Keratinocyte (primary cell): ENCODE data around the gene POR. TPM values are rescaled to one million over a fixed set of nuclear protein-coding genes. Genes with fewer than 3 reads are reported as not detected.

ENCODE experiments used
- DNase-seq: peaks from one replicate; pipeline ENCODE4 v3.0.0-alpha.2; 2011; ENCODE audit warnings: low read depth, missing footprints, low spot score
- FAIRE-seq: peaks from 2 replicates; lab custom pipeline; 2011; peaks lifted over from hg19 to GRCh38; lab: Jason Lieb, UNC
- H2AFZ ChIP-seq: 2 replicates; pipeline ENCODE4 v1.6.0; 2012; ENCODE audit warnings: low read length, control low read depth, inconsistent platforms; ENCODE audit not compliant: control insufficient read depth
- H3K27ac ChIP-seq: 2 replicates; pipeline ENCODE4 v1.5.1; 2011; ENCODE audit warnings: low read length; ENCODE audit not compliant: control insufficient read depth, insufficient read depth
- H3K27me3 ChIP-seq: 3 replicates; pipeline ENCODE4 v1.6.0; 2011; ENCODE audit warnings: low read length; ENCODE audit not compliant: control insufficient read depth, insufficient read depth; ENCODE audit errors: extremely low read depth
- H3K36me3 ChIP-seq, 2 experiments: 2 replicates in 1 of 2; 3 replicates in 1 of 2; pipeline ENCODE4 v1.5.1; 2011; ENCODE audit warnings: low read length in 2 of 2, mild to moderate bottlenecking in 1 of 2; ENCODE audit not compliant: control insufficient read depth in 2 of 2, insufficient read depth in 2 of 2; ENCODE audit errors: extremely low read depth in 1 of 2
- H3K4me1 ChIP-seq: 3 replicates; pipeline ENCODE4 v1.5.1; 2011; ENCODE audit warnings: low read length; ENCODE audit not compliant: control insufficient read depth, insufficient read depth; ENCODE audit errors: extremely low read depth
- H3K4me2 ChIP-seq: 3 replicates; pipeline ENCODE4 v1.6.0; 2011; ENCODE audit warnings: low read depth, low read length; ENCODE audit not compliant: control insufficient read depth, insufficient read depth; ENCODE audit errors: extremely low read depth
- H3K4me3 ChIP-seq, 3 experiments: fragments of 200-600 bp in 1 of 3; sonication (generic) in 1 of 3; 2 replicates in 2 of 3; 3 replicates in 1 of 3; pipeline ENCODE4 v1.5.1; 2011 to 2016; ENCODE audit warnings: low read length in 3 of 3, mild to moderate bottlenecking in 3 of 3, control low read depth in 2 of 3, inconsistent platforms in 1 of 3, low read depth in 1 of 3, mixed read lengths in 1 of 3, mixed run types in 1 of 3, moderate library complexity in 1 of 3; ENCODE audit not compliant: control insufficient read depth in 2 of 3, insufficient read depth in 2 of 3; ENCODE audit errors: extremely low read depth in 1 of 3
- H3K79me2 ChIP-seq: 2 replicates; pipeline ENCODE4 v1.6.0; 2012; ENCODE audit warnings: low read length; ENCODE audit not compliant: control insufficient read depth, insufficient read depth
- H3K9ac ChIP-seq: 3 replicates; pipeline ENCODE4 v1.6.0; 2011; ENCODE audit warnings: low read length; ENCODE audit not compliant: control insufficient read depth, insufficient read depth; ENCODE audit errors: extremely low read depth
- H3K9me1 ChIP-seq: 3 replicates; pipeline ENCODE4 v1.6.0; 2011; ENCODE audit warnings: low read length; ENCODE audit not compliant: control insufficient read depth, insufficient read depth; ENCODE audit errors: extremely low read depth
- H3K9me3 ChIP-seq: 2 replicates; pipeline ENCODE4 v1.5.1; 2012; ENCODE audit warnings: low read depth, low read length; ENCODE audit not compliant: control insufficient read depth
- H4K20me1 ChIP-seq: 3 replicates; pipeline ENCODE4 v1.6.0; 2011; ENCODE audit warnings: low read length; ENCODE audit not compliant: control insufficient read depth, insufficient read depth; ENCODE audit errors: extremely low read depth
- EZH2 ChIP-seq: IDR thresholded peaks from one replicate; pipeline ENCODE4 v1.6.1; 2012; ENCODE audit warnings: inconsistent platforms, mild to moderate bottlenecking, low read length, moderate library complexity
- dilution Hi-C: fragments of 300-500 bp; cut with MboI; formaldehyde crosslinking; loops from one replicate; pipeline ENCODE4 v1.7.0; 2020; ENCODE audit warnings: low sequenced_read_pairs; ENCODE audit not compliant: extremely low pct_ligation_motif_present
- polyA plus RNA-seq, 5 experiments: library from polyadenylated mRNA; depleted of rRNA in 3 of 5; stranded (reverse) in 3 of 5; stranded (forward) in 1 of 5; unstranded in 1 of 5; fragments of >200 nt; gene quantifications; 1 replicate in 1 of 5; 2 replicates in 3 of 5; 3 replicates in 1 of 5; pipeline versions ENCODE4 v1.2.1 to v1.2.3, GENCODE V29; 2011 to 2012; ENCODE audit warnings: missing spikeins in 2 of 5, low read depth in 1 of 5, low replicate concordance in 1 of 5
- TF ChIP-seq, protein P1 (sequence below), 3 experiments: IDR thresholded peaks in 1 of 3; conservative IDR thresholded peaks in 1 of 3; optimal IDR thresholded peaks in 1 of 3; 2 replicates in 2 of 3; 3 replicates in 1 of 3; pipeline versions ENCODE3 to v1.5.1; 2011; ENCODE audit warnings: low read length in 3 of 3, mild to moderate bottlenecking in 3 of 3, moderate library complexity in 2 of 3, control low read depth in 1 of 3, inconsistent platforms in 1 of 3; ENCODE audit not compliant: insufficient read depth in 2 of 3; ENCODE audit errors: extremely low read depth in 1 of 3

The POR gene
- polyA plus RNA-seq, 1 donor (not counting 4 experiments of a cell fraction or from before 2014, with no cell fraction given): 28.6 TPM

DNA sequence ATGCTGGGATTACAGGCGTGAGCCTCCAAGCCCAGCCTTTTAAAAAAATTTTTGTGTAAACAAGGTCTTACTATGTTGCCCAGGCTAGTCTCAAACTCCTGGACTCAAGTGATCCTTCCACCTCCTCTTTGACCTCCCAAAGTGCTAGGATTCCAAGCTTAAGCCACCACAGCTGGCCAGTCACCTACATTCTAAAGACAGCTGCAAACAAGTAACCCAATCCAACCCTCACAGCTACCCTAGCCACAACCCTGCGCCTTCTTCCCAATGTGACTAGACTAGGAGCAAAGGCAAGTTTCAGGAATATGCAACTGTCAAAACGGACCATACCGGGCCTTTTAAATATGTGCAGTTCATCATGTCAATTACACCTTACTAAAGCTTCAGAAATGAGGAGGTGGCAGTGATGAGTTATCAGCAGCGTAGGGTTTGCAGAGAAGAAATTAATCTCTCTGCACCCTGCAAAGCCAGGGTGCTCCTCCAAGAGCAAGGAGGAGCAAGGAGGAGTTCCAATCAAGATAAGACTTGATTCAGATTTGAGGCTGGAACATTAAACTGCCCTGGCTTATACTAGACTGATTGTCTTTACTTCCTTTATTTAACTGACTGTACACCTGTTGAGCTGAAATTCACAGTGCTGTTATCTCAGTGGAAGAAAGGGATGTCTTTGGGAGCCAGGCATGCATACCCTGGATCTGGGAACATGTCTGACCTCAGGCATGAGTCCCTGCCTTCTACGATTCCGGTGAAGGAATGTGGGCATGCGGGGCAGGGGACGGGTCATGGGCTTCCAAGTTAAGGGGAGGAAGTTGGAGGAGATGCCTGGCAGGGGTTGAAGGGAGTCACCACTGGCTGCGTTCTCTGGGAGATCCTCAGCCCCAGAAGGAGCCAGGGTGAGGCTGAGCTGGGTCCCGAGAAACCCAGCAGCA is 95.0 kb downstream of the POR start:
- H3K4me2 ChIP-seq: no peak overlapping the region
- H3K27me3 ChIP-seq: no peaks in the 10 kb centered on the region
- FAIRE-seq (no peak), DNase-seq (no peak)
- no peaks in the 10 kb centered on the region for H3K4me1 ChIP-seq
- H3K79me2 ChIP-seq: no peaks in the 10 kb centered on the region
- dilution Hi-C loops: no loop called here
- TF ChIP-seq EZH2: no peak
- TF ChIP-seq, protein P1, sequence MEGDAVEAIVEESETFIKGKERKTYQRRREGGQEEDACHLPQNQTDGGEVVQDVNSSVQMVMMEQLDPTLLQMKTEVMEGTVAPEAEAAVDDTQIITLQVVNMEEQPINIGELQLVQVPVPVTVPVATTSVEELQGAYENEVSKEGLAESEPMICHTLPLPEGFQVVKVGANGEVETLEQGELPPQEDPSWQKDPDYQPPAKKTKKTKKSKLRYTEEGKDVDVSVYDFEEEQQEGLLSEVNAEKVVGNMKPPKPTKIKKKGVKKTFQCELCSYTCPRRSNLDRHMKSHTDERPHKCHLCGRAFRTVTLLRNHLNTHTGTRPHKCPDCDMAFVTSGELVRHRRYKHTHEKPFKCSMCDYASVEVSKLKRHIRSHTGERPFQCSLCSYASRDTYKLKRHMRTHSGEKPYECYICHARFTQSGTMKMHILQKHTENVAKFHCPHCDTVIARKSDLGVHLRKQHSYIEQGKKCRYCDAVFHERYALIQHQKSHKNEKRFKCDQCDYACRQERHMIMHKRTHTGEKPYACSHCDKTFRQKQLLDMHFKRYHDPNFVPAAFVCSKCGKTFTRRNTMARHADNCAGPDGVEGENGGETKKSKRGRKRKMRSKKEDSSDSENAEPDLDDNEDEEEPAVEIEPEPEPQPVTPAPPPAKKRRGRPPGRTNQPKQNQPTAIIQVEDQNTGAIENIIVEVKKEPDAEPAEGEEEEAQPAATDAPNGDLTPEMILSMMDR (optimal IDR thresholded peaks at IDR 0.05 in 1 of 3, IDR thresholded peaks at IDR 0.05 in 1 of 3, conservative IDR thresholded peaks at IDR 0.05 in 1 of 3; ENCODE audit: extremely low read depth in 1 of 3, insufficient read depth in 2 of 3, low read length in 3 of 3): no peak
- H3K4me3 ChIP-seq: no peak overlapping the region
- H3K9me3 ChIP-seq: no peaks in the 10 kb centered on the region
- H3K27ac ChIP-seq: no peak overlapping the region
- no peaks in the 10 kb centered on the region for H4K20me1 ChIP-seq
- peaks cover 8 to 12% of the 10 kb centered on the region in 2 experiments for H3K36me3 ChIP-seq
- no peak overlapping the region for H3K9ac ChIP-seq
- H2AFZ ChIP-seq: no peak overlapping the region
- no peaks in the 10 kb centered on the region for H3K9me1 ChIP-seq

DNA sequence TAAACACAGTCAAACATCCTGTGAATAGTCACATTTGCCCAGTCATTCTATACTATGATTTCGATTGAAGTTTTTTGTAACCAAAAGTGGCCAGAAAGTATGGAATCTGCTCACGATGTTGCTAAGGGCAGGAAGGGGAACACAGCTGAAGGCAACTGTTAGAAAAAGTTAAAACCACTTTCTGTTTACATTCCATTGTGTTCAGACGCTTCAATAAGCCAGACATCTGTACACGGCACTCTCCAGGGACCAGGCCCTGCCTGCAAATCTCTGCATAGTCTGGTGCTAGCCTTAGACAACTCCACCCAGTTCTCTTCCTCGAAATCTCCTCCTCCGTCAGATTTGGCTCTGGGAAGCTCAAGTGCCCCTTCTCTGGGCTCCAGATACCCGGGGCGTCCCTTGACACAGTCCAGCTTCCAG is 96.5 kb downstream of the POR start:
- TF ChIP-seq, protein P1 (optimal IDR thresholded peaks at IDR 0.05 in 1 of 3, IDR thresholded peaks at IDR 0.05 in 1 of 3, conservative IDR thresholded peaks at IDR 0.05 in 1 of 3; ENCODE audit: extremely low read depth in 1 of 3, insufficient read depth in 2 of 3, low read length in 3 of 3): no peak
- TF ChIP-seq EZH2: no peak
- Histone ChIP-seq H2AFZ (no peak overlapping the region), H3K27ac (no peak overlapping the region), H3K79me2 (no peaks in the 10 kb centered on the region), H4K20me1 (no peaks in the 10 kb centered on the region), H3K4me2 (no peak overlapping the region), H3K4me3 (no peak overlapping the region), H3K9me1 (no peaks in the 10 kb centered on the region), H3K36me3 (peaks cover 3 to 8% of the 10 kb centered on the region in 2 experiments), H3K27me3 (no peaks in the 10 kb centered on the region), H3K9ac (no peak overlapping the region), H3K9me3 (no peaks in the 10 kb centered on the region), H3K4me1 (no peaks in the 10 kb centered on the region)
- DNase-seq (no peak), FAIRE-seq (no peak)
- dilution Hi-C loops: no loop called here
